HG03460 (cell line): ENCODE measurements around the gene SRGAP3.
A peak's percentile ranks its signal among the peaks of the same experiment; 100 is the strongest.

Source experiments
- ATAC-seq: cut with Tn5 transposase; IDR thresholded peaks from one replicate; pipeline ENCODE4 v1.9.1; 2021; ENCODE audit not compliant: unreplicated experiment

Gene SRGAP3

DNA sequence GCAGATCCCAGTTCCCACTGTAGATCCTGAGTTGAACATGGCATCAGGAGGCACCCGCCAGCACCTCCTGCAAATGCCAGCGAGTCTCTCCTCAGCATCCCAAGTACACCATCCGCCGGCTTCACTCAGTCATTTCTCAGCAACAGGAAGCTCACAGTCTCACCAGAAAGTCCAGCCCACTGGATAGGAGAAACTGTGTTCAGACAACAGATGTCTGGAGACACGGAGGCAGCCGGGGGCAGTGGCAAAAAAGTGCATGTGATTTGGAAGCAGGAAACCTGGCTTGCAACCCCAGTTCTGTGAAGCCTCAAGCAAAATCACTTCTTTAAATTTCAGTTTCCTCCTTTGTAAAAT, 68.7 kb downstream of the SRGAP3 start:
- ATAC-seq = no peak

DNA sequence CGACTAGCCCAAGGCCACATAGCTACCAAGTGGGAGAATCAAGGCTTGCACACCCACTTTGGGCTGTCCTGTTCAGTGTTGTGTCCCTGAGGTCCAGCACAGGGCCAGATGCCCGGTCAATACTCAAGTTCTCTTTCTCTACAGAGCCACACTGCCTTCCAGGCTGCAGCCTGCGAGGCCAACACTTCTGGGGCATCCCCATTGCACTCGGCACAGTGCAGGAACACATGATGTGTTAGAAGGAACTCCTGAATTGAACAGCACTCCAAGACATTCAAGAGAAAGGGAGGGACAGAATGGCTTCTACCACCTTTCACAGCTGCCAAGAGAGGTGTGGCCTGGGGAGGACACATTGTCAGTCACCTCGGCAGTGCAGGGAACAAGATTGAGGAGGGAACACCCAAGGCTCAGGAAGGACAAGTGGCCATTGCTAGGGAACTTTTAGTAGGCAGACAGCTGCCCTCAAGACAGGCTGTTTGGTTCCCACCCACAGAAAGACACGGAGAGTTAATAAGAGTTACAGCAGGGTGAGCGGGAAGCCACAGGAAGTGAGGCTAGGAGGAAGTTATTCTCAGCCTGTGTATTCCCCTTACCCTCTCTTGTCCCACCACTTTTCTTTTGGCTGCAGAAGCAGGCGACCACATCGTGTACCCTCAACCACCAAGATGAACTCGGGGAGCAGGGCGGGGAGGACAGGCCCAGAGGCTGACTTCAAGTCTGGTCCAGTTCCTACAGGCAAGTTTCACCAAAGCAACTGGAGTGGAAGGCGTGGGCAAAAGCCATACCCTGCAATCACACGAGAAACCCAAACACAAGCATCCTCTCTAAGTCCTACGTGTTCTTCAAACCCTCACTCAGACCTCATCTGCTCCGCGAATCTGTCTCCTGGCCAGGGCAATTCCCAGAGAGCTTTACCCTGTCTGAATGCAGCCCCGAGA, 69.4 kb downstream of the SRGAP3 start:
- ATAC-seq = peak; percentile 76

DNA sequence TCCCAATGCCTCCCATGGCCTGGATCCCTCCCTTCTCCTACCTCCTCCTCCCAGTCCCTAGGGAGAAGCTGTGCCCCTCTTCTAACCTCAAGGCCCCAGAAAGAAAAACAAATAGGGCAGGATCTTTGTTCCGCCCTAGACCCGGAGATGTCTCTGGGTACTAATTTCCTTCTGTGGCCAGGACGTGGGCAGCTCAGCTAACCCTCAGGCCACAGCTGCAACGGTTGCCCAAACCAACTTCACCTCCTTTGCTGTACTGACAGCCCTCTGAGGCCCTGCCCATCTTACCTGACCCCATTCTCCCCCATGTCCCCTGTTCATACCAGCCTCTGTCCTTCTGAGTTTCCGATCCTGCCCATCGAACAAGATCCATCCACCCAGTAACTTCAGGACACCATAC, 70.7 kb downstream of the SRGAP3 start:
- ATAC-seq = no peak

DNA sequence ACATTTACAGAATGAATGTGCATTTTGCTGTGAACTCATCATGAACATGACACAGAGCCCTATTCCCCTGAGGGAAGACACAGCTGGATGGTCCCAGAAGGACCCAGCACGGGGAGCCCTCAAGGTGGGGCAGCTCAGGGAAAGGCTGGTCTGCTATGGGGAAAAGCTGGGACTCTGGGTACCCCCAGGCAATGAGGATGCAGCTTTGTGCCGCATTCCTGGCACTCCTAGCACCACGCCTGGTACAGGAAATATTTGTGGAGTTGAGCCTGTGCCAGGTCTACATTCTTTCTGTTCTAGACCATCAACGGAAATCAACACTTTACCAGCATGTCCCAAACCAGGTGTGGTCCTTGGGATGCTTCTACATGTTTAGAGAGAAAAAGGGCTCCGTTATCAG, 74.0 kb downstream of the SRGAP3 start:
- no peak for ATAC-seq

DNA sequence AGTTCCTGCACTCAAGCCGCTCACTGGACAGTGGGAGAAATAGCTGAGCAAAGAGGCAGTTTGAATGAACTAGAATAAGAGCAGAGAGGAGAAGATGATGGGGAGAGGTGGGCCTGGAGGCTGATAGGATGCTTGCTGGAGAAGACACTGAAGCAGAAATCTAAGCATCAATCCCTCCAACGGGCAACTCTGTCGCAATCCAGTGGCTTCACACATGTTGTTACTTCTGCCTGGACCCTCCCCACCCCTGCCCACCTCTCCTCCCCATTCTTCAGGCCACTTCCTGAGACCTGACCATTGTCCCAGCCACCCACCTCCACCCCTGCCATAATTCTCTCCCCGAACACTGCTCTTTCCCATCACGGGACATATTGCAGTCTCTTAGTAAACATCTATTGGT, 76.0 kb downstream of the SRGAP3 start:
- ATAC-seq = no peak

DNA sequence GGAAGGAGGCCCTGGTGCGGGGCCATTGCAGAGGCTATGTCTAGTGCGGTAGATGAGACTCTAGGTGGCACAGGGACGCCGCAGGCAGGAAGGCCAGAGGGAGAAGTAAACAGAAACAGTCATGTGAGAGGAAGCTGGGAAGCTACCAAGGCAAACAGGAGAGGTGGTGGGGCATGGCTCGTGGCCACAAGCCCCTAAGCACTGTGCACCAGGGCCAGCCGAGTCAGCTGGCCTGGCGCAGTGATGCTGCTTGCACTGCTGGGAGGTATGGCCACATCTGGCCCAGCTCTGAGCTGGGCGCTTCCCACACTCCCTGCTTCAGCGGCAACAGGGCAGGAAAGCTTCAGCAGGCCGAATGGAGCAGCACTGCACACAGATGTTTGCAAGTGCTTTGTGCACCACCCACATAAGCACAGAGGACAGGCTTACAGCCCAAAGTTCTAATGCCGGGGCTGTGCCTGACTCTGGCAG, 76.6 kb downstream of the SRGAP3 start:
- no peak for ATAC-seq

DNA sequence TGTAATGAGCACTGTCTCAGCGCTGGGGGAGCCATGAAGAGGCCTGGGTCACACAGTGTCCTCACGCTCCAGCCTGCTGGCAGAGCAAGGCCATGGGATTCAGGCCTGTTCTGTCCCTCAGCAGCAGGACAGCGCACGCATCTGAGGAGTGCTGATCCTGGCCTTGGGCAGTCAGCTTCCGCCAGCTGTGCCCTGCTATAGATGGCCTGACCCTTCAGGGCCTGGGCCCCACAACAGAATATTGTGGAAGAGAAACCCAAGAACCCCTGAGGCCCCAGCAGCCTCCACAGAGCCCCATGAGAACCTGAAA, 78.6 kb downstream of the SRGAP3 start:
- ATAC-seq = no peak

DNA sequence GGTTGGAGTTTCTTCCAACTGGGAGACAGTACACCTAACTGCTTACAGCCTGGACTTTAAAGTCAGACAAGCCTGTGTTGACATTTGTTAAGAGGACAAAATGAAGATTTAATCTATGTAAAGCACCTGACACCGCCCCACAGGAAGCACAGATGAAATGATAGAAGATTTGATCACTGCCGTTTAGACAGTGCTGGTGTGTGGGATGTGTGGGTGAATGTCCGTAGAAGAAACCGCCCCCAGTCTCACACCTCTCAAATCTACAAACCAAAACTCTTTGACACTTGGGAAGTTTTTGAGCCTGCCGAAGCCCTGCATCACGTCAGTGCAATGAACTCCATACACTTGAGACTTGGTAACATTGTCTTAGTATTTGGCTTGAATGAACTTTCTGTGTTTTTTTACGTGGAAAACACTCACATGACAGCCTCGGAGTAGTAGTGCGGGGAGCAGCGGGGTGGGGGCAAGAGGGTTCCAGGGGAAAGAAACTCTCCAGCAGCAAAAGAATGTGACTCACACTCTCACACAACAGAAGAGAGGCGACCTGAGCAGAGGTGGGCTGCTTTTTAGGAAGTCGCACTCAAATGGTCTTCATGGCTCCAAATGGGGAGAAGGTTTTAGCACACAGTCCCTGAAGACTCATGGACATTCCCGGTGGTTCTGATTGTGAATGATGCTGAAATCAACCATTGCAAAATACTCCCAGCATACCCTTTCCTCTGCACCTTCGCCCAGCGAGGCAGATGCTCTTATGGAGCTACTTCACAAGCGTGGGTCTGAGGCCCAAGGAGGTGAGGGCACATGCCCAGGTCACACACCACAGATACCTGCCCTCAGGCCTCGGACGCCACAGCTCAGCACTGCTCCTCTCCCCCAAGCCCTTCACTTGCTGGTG, 79.2 kb downstream of the SRGAP3 start:
- no peak for ATAC-seq

DNA sequence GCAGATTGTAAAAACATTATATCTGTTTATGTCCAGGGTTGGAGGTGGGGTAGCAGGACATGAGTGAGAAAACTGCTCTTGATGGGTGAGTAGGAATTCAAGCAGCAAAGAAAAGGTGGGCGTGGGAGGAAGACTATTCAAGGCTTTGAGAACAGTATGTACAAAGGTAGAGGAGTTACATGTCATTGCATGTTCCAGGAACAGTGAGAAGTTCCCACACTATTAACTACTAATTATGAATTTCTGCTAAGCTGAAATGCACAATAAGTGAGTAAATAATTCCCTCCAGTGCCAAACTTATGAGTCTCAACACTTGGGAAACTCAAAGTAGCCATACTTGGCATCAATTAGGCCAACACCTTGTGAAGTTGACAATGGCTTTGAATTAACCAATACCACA, 80.1 kb downstream of the SRGAP3 start:
- ATAC-seq = no peak

DNA sequence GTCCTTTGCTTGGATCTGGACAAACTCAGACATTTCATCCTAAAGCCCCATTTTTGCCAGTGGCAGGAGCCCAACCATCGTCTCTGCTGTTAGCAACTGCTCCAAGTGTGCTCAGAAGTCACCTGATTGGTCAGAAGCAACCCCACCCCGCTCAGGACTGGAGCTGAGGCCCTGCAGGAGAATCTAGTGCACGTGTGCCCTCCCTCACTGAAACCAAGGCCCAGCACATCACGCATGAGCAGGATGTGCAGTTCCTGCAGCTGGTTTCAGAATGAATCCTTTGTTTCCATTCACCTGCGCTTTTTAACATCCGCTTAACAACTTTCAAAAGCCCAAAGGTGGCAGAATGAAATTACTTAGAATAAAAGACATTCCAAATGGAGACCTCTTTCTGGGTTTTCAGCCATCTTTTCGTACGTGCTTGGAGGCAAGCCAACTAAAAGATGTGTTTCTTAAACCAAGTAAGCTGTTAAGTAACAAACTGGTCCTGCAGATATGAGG, 81.2 kb downstream of the SRGAP3 start:
- peak; percentile 99 for ATAC-seq

DNA sequence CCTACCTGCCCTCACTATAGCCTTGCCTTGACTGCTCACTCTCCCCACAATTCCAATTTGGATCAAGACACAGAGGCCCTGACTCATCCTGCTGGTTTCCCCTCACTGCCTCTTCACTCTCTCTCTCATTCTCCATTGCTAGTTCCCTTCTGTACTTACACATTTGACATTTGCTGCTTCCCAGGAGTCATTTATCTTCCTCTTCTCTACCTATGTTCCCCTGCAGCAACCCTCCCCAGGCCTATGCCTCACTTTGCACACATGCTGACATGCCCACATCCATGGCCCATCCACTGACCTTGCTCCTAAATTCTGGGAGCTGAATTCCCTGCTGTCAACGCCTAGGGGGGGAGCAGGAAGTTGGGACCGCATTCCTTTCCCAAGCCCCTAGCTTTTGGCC, 82.2 kb downstream of the SRGAP3 start:
- no peak for ATAC-seq

DNA sequence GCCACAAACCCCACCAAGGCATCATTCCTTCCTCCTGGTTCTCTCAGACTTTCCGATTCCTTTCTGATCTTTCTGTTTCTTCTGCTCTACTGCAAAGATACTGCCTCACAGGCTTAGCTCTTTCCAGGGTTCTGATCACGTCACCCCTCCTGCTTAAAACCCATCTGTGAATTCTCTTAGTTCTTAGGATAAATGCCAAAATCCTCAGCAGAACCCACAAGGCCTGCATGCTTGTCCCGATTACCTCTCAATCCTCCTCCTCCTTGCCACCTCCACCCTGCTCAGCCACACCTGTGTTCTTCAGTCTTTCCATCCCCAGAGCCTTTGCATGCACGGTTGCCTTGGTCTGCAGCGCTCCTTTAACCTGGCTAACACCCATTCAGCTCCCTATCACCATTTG, 84.0 kb downstream of the SRGAP3 start:
- ATAC-seq = no peak

DNA sequence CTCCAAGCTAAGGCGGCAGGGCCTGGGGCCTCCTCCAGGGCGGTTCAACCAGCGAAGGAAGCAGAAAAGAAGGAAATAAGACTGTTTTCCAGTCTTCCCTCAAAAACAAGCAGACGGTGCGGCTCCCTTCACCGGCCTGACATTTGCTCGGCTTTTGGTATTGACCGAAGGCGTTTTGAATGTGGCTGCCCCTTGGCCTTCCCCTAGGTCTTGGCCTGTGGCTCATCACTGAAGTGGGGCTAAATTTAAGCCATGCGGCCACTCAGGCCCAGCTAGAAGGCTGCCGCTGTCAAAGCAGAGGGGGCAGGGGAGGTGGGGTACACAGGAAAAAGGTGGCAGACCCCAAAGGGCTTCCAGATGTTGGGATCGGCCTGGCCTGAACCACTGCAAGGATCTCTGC, 86.2 kb downstream of the SRGAP3 start:
- no peak for ATAC-seq

DNA sequence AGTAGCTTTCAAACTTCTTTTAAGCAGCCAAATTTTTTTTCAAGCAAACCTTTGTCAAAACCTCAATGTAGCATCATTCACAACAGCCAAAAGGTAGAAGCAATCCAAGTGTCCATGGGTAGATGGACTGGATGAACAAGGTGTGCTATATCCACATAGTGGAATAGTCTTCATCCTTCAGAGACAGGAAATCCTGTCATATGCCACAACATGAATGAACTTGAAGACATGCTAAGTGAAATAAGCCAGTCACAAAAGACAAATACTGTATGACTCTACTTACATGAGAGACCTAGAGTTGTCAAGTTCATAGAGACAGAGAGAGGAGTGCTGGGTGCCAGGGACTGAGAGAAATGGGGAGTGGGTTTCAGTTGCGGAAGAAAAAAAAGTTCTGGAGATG, 87.6 kb downstream of the SRGAP3 start:
- no peak for ATAC-seq

DNA sequence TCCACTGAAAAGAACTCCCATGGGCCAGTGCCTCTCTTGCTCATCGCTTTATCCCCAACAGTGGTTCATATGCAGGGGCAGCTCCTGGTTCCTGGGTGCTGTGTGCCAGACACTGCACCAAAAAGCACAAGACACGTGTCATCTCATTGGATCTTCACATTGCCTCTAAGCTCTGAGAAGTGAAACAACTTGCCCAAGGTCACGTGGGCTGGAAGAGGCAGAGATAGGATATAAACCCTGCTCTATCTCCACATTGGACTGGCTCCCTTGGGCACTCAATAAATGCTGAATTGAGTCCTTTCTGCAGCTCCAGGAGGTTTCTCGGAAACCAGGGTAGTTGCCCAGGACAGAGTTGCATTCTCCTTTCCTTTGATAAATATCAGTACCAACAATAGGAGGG, 88.1 kb downstream of the SRGAP3 start:
- ATAC-seq = no peak

DNA sequence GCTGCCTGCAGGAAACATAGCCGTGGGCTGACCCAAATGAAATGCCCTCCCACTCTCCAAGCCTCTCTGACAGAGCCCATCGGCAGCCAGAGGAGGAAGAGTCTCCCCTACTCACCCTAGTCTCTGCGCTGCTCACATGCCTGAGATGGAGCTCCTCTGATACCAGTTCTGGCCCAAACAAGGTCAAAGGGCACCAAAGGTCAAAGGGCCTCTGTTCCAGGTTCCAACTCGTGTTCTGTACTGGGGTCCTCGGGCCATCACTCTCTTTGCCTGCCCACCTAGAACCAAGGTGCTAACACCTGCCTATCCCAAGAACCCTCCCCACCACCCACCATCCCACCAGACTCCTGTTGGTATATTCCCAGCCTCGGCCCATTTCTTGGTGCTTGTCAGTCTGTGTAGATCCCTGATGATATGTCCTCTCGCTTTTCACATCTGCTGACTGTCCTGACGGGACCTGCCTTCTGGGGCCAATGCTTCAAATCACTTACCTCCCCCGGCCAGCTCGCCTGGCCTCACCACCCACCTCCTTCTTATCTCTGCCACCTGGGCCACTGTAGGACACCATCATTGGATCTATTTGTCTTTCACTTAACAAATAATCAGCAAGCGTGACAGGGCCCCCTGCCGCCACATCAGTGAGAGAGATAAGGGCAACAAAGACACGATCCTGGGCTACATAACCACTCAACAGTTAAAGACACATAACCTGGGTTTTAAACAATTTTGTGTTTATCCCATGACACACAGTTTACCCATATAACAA, 90.4 kb downstream of the SRGAP3 start:
- no peak for ATAC-seq

DNA sequence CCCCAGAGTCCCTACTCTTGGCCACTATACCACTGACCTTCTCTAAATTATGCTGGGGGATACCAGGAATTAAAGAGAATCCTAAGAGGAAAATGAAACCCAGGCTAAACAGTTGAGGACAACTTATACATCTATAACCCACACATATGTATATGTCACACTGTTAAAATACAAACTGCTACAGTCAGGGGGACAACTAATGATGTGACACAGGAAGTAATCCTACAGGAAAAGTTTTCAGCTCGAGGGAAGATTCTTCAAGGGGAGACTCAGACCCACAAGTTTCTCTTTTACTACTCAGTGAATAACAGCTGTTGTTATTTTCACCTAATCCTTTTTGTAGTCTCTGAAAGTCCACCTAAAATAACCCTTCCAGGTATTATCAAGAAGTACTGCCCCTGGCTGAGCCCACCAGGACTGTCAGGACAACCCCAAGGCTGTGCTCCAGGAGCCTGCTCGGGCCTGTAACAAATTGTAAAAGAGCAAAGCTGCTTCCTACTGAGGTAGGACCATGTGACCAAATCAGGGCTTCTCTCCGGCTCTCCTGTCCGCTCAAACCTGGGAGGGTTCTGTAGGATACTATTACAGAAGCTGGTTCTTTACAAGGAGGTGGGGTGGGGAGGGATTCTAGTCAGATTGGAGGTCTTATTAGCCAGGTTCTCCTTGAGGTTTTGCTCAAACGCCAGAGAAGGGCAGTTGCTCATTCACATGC, 91.6 kb downstream of the SRGAP3 start:
- no peak for ATAC-seq

DNA sequence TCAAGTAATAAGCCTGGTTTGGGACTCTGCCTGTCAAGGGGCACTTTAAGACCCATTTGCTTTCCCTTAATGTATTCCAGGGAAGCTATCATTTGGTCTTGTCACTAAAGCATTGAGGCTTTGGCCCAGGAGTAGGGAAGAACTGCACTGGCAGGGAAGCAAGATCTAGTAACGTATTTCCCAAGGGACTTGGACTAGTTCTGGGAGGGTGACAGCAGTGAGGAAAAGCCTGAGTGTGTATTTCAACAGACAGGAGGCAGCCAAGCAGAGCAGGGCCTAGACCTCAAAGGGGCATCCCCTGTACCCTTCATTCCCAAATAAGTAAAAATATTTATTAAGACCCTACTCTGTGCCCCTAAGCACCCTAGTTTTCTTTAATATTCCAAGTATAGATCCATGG, 92.8 kb downstream of the SRGAP3 start:
- no peak for ATAC-seq

DNA sequence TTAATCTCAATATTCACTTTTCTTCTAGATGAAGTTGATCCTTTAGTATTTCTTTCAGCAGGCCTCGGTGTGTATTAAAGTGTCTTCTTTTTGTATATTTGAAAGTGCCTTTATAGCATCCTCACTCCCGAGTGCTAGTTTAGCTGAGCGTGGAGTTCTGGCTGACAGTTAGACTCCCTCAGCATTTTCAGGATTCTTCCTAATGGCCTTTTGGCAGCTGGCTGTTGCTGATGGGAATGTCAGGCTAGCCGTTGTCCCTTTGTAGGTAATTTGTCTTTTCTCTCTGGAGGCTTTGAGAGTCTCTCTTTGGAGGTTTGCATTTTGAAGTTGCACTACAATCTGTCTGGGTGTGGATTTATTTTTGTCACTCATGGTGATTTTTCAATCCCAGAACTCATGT, 94.4 kb downstream of the SRGAP3 start:
- ATAC-seq = no peak

DNA sequence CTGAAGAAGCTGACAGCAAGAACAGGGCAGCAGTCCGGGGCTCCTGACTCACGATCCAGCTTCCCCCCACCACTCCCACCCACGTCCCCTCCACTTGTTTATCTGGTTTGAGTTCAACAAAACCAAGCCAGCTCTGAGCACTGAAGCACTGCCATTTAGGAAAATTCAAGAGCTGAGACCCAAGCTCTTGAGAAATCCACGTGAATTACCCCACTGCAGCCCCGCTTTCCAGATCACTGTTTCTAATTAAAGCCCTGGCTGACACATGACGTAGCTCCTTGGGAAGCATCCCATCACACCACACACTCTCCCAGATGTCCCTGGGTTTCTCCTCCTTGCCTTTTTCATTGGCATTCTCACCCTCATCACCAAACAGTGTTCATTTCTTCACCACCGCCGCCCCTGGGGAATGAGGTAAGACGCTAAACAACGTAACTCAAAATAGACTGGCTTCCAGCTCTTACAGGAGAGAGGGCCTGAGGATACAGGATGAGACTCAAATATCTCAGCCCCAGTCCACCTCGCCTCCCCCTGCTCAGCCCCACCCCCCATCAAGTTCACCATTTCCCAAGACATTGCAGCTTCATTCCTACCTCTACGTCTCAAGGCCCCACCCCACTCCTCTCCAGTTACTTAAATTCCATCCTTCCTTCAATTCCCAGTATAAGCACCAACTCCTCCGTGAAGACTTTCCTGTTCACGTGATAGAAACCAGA, 95.4 kb downstream of the SRGAP3 start:
- ATAC-seq = no peak
